H1 (cell line): ENCODE measurements around the gene SPSB1. TPM values are rescaled to one million over a fixed set of nuclear protein-coding genes. Genes with fewer than 3 reads are reported as not detected.

Source experiments
- CTCF ChIA-PET: fragments of 300-600 bp; sonication (Branson Sonifier 250); formaldehyde crosslinking; loops from one replicate; lab custom pipeline; 2021; ENCODE audit not compliant: partially characterized antibody; lab: Charles Lee
- POLR2A ChIA-PET: fragments of 300-600 bp; sonication (Branson Sonifier 250); formaldehyde crosslinking; loops from one replicate; lab custom pipeline; 2021; ENCODE audit warnings: inconsistent platforms; ENCODE audit not compliant: partially characterized antibody; lab: Charles Lee
- DNase-seq, 2 experiments: peaks; one replicate each; pipeline versions ENCODE4 v3.0.0 to v3.0.0-alpha.2; 2010 to 2022; ENCODE audit warnings: low spot score in 2 of 2, low read depth in 1 of 2, mixed read lengths in 1 of 2
- FAIRE-seq: peaks from 2 replicates; lab custom pipeline; 2011; peaks lifted over from hg19 to GRCh38; lab: Jason Lieb, UNC
- H2AFZ ChIP-seq: 2 replicates; pipeline ENCODE4 v1.8.1; 2012; ENCODE audit warnings: low read length, inconsistent platforms
- H2AK5ac ChIP-seq: 2 replicates; pipeline ENCODE4 v1.6.1; 2013; ENCODE audit warnings: low read depth, low read length
- H2BK120ac ChIP-seq: replicated peaks from 2 replicates; pipeline ENCODE3; 2013; ENCODE audit warnings: low read depth, low read length, inconsistent platforms
- H2BK12ac ChIP-seq: 2 replicates; pipeline ENCODE4 v1.6.1; 2013; ENCODE audit warnings: low read depth, low read length
- H2BK15ac ChIP-seq: 2 replicates; pipeline ENCODE4 v1.6.1; 2013; ENCODE audit warnings: low read length
- H2BK20ac ChIP-seq: 2 replicates; pipeline ENCODE4 v1.6.1; 2013; ENCODE audit warnings: low read length
- H2BK5ac ChIP-seq: 2 replicates; pipeline ENCODE4 v1.6.1; 2013; ENCODE audit warnings: low read depth, low read length
- H3K14ac ChIP-seq: 2 replicates; pipeline ENCODE4 v1.6.1; 2013; ENCODE audit warnings: inconsistent platforms; ENCODE audit not compliant: insufficient read length
- H3K18ac ChIP-seq: 2 replicates; pipeline ENCODE4 v1.6.1; 2013; ENCODE audit warnings: low read length; ENCODE audit errors: extremely low read depth
- H3K23ac ChIP-seq: 2 replicates; pipeline ENCODE4 v1.6.1; 2013; ENCODE audit warnings: inconsistent platforms; ENCODE audit not compliant: insufficient read length
- H3K23me2 ChIP-seq: 2 replicates; pipeline ENCODE4 v1.6.1; 2013; ENCODE audit warnings: low read depth, low read length
- H3K27ac ChIP-seq: 2 replicates; pipeline ENCODE4 v1.6.1; 2011; ENCODE audit warnings: low read depth, low read length, inconsistent platforms
- H3K27me3 ChIP-seq, 4 experiments: replicated peaks in 1 of 4; 1 replicate in 1 of 4; 2 replicates in 3 of 4; pipeline versions ENCODE4 v1.6.1 to v1.8.1; 2011 to 2013; ENCODE audit warnings: low read length in 3 of 4, mild to moderate bottlenecking in 3 of 4, inconsistent platforms in 2 of 4, mixed read lengths in 2 of 4, moderate library complexity in 1 of 4; ENCODE audit not compliant: control insufficient read depth in 3 of 4, insufficient read depth in 3 of 4; ENCODE audit errors: extremely low read depth in 1 of 4
- H3K36me3 ChIP-seq, 4 experiments: 2 replicates each; pipeline versions ENCODE4 v1.6.1 to v1.8.1; 2011 to 2013; ENCODE audit warnings: mild to moderate bottlenecking in 4 of 4, low read length in 3 of 4, moderate library complexity in 2 of 4, control low read depth in 1 of 4, inconsistent platforms in 1 of 4; ENCODE audit not compliant: insufficient read depth in 4 of 4, control insufficient read depth in 2 of 4
- H3K4ac ChIP-seq: replicated peaks from 2 replicates; pipeline ENCODE3; 2013; ENCODE audit warnings: low read length, low read depth, mixed read lengths, inconsistent platforms; ENCODE audit not compliant: insufficient read length
- H3K4me1 ChIP-seq, 4 experiments: replicated peaks in 1 of 4; 1 replicate in 1 of 4; 2 replicates in 3 of 4; pipeline versions ENCODE4 v1.6.1 to v1.8.1; 2011 to 2013; ENCODE audit warnings: low read length in 3 of 4, inconsistent platforms in 2 of 4, mixed read lengths in 1 of 4; ENCODE audit not compliant: insufficient read depth in 4 of 4, control insufficient read depth in 3 of 4
- H3K4me2 ChIP-seq, 2 experiments: 2 replicates each; pipeline versions ENCODE4 v1.6.1 to v1.8.1; 2011 to 2013; ENCODE audit warnings: low read depth in 2 of 2, low read length in 2 of 2, control low read depth in 1 of 2, inconsistent platforms in 1 of 2, mild to moderate bottlenecking in 1 of 2; ENCODE audit not compliant: insufficient read depth in 1 of 2
- H3K4me3 ChIP-seq, 4 experiments: fragments of 200-600, 300-600 bp in 1 of 4; sonication (generic), shearing (Covaris generic), sonication (Bioruptor Twin) in 1 of 4; 2 replicates each; pipeline versions ENCODE4 v1.5.1 to v1.8.1; 2011 to 2016; ENCODE audit warnings: low read length in 4 of 4, low read depth in 3 of 4, control low read depth in 2 of 4, inconsistent platforms in 2 of 4, mild to moderate bottlenecking in 2 of 4, mixed read lengths in 1 of 4, moderate library complexity in 1 of 4; ENCODE audit not compliant: insufficient read depth in 2 of 4; ENCODE audit errors: extremely low read depth in 1 of 4
- H3K56ac ChIP-seq: replicated peaks from 2 replicates; pipeline ENCODE3; 2013; ENCODE audit warnings: low read depth, mild to moderate bottlenecking, mixed read lengths, low read length, inconsistent platforms; ENCODE audit not compliant: insufficient read length
- H3K79me1 ChIP-seq: 2 replicates; pipeline ENCODE4 v1.6.1; 2013; ENCODE audit warnings: low read depth, low read length, control low read depth
- H3K79me2 ChIP-seq, 2 experiments: 2 replicates each; pipeline versions ENCODE4 v1.6.1 to v1.8.1; 2012 to 2013; ENCODE audit warnings: low read length in 2 of 2, mild to moderate bottlenecking in 2 of 2, inconsistent platforms in 1 of 2; ENCODE audit not compliant: insufficient read depth in 2 of 2, control insufficient read depth in 1 of 2
- H3K9ac ChIP-seq, 4 experiments: replicated peaks in 1 of 4; 1 replicate in 1 of 4; 2 replicates in 3 of 4; pipeline versions ENCODE4 v1.6.1 to v1.8.1; 2011 to 2013; ENCODE audit warnings: low read depth in 3 of 4, low read length in 3 of 4, control low read depth in 2 of 4, mild to moderate bottlenecking in 2 of 4, moderate library complexity in 2 of 4, inconsistent platforms in 1 of 4; ENCODE audit errors: extremely low read depth in 1 of 4
- H3K9me3 ChIP-seq, 2 experiments: 2 replicates each; pipeline versions ENCODE4 v1.6.1 to v1.8.1; 2012 to 2013; ENCODE audit warnings: mild to moderate bottlenecking in 2 of 2, moderate library complexity in 2 of 2, control low read depth in 1 of 2, inconsistent platforms in 1 of 2, low read depth in 1 of 2, low read length in 1 of 2, mixed read lengths in 1 of 2; ENCODE audit not compliant: insufficient read depth in 2 of 2
- H4K20me1 ChIP-seq, 2 experiments: replicated peaks in 1 of 2; 2 replicates each; pipeline versions ENCODE3 to v1.8.1; 2011 to 2013; ENCODE audit warnings: inconsistent platforms in 2 of 2, low read length in 2 of 2, mild to moderate bottlenecking in 1 of 2; ENCODE audit not compliant: insufficient read depth in 2 of 2, control insufficient read depth in 1 of 2
- H4K5ac ChIP-seq: 2 replicates; pipeline ENCODE4 v1.6.1; 2013; ENCODE audit warnings: low read length, low read depth, mixed read lengths, inconsistent platforms; ENCODE audit not compliant: insufficient read length
- H4K8ac ChIP-seq: 2 replicates; pipeline ENCODE4 v1.8.0; 2013; ENCODE audit warnings: mild to moderate bottlenecking, moderate library complexity, low read length, inconsistent platforms; ENCODE audit not compliant: insufficient read depth; ENCODE audit errors: extremely low read depth
- H4K91ac ChIP-seq: replicated peaks from 2 replicates; pipeline ENCODE3; 2013; ENCODE audit warnings: low read length, mixed read lengths, inconsistent platforms; ENCODE audit not compliant: insufficient read length
- ATF2 ChIP-seq: IDR thresholded peaks from 2 replicates; pipeline ENCODE4 v1.6.1; 2012; ENCODE audit warnings: low read length, inconsistent platforms
- BCL11A ChIP-seq, 2 experiments: IDR thresholded peaks; one replicate each; pipeline ENCODE4 v1.6.1; 2011; ENCODE audit warnings: low read depth in 2 of 2, low read length in 2 of 2, mild to moderate bottlenecking in 2 of 2
- POLR2A ChIP-seq, 2 experiments: IDR thresholded peaks; 1 replicate in 1 of 2; 2 replicates in 1 of 2; pipeline ENCODE4 v1.6.1; 2011; ENCODE audit warnings: low read depth in 2 of 2, low read length in 2 of 2, mild to moderate bottlenecking in 2 of 2; ENCODE audit errors: control extremely low read depth in 1 of 2
- RFX5 ChIP-seq: IDR thresholded peaks from 2 replicates; pipeline ENCODE4 v1.6.1; 2011; ENCODE audit warnings: low read depth, low read length, improper control_type of control experiment, borderline replicate concordance
- RXRA ChIP-seq: IDR thresholded peaks from 2 replicates; pipeline ENCODE4 v1.6.1; 2011; ENCODE audit warnings: low read depth, mild to moderate bottlenecking, low read length, moderate library complexity; ENCODE audit not compliant: insufficient read depth
- SIN3A ChIP-seq, 2 experiments: IDR thresholded peaks in 1 of 2; conservative IDR thresholded peaks in 1 of 2; 2 replicates each; pipeline ENCODE4 v1.6.1; 2011 to 2012; ENCODE audit warnings: low read length in 2 of 2, improper control_type of control experiment in 1 of 2, low read depth in 1 of 2, mild to moderate bottlenecking in 1 of 2
- TAF7 ChIP-seq: optimal IDR thresholded peaks from 2 replicates; pipeline ENCODE3; 2011; ENCODE audit warnings: low read depth, mild to moderate bottlenecking, inconsistent platforms, low read length, moderate library complexity, borderline replicate concordance
- TBP ChIP-seq: IDR thresholded peaks from 2 replicates; pipeline ENCODE4 v1.6.1; 2011; ENCODE audit warnings: low read depth, low read length, improper control_type of control experiment
- WGBS, 2 experiments: shearing (Covaris generic) in 1 of 2; methylation state at CpG; one replicate each; pipeline versions ENCODE4 v1.1.6 to v1.1.7; 2013 to 2015; ENCODE audit warnings: low lambda C conversion rate in 2 of 2, mixed read lengths in 2 of 2, inconsistent platforms in 1 of 2, low coverage in 1 of 2, missing lambda C conversion rate in 1 of 2; ENCODE audit not compliant: insufficient replicate concordance in 2 of 2, insufficient coverage in 1 of 2, insufficient read length in 1 of 2; ENCODE audit errors: extremely low coverage in 1 of 2, missing lambda C conversion rate in 1 of 2; 5-methylcytosine and 5-hydroxymethylcytosine counted together
- polyA plus RNA-seq, 7 experiments: library from polyadenylated mRNA; depleted of rRNA in 3 of 7; stranded (reverse) in 5 of 7; unstranded in 2 of 7; fragments of >200 nt in 5 of 7; fragments of 200-250 nt in 2 of 7; gene quantifications; 1 replicate in 5 of 7; 2 replicates in 1 of 7; 4 replicates in 1 of 7; pipeline versions ENCODE4 v1.2.1 to v1.2.3, GENCODE V29; 2011 to 2013; ENCODE audit warnings: missing spikeins in 2 of 7, mixed read lengths in 2 of 7
- total RNA-seq: library from RNA; stranded (reverse); fragmentation: NEBNext Ultra II Directional; extraction: Animal tissue kit (Norgen Biotek cat#: 25700); gene quantifications from 2 replicates; pipeline ENCODE4 v1.2.1, GENCODE V29; 2021

SPSB1 gene
- total and polyA plus RNA-seq, 2 of the 8 experiments (the other 6 are each of a cell fraction or from before 2014, with no cell fraction given): 5.3 to 6.4 TPM

DNA sequence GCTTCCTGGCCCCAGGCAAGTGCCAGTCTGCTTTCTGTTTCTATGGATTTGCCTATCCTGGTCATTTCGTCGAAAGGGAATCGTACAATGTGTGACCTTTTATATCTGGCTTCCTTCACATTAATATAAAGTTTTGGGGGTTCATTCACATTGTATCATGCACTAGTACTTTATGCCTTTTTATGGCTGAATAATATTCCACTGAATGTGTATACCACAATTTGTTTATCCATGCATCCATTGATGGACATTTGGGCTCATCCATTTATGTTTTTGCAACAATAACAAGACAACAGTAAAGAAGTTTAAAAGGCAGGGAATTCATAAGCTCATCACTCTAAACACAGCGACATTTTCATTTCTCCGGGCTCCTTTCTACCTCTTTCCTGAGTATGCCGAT lies 50.6 kb downstream of the SPSB1 start:
- no peak overlapping the region for H4K8ac ChIP-seq
- H3K56ac ChIP-seq: no peak overlapping the region
- H4K20me1 ChIP-seq: peaks cover 0 to 2% of the 10 kb centered on the region in 2 experiments
- TF ChIP-seq ATF2 (no peak), TAF7 (no peak), SIN3A (conservative IDR thresholded peaks at IDR 0.05 in 1 of 2, IDR thresholded peaks at IDR 0.05 in 1 of 2; ENCODE audit: low read depth in 1 of 2, low read length in 2 of 2) (no peak), BCL11A (IDR thresholded peaks at IDR 0.05; ENCODE audit: low read depth in 2 of 2, low read length in 2 of 2) (no peak), RFX5 (no peak), RXRA (no peak), POLR2A (IDR thresholded peaks at IDR 0.05; ENCODE audit: control extremely low read depth in 1 of 2, low read depth in 2 of 2, low read length in 2 of 2) (no peak), TBP (no peak)
- TF ChIP-seq, all 59 proteins: peak for 0
- Histone ChIP-seq H3K14ac (no peak overlapping the region), H3K79me2 (no peaks in the 10 kb centered on the region), H3K9ac (no peak overlapping the region), H2BK120ac (no peak overlapping the region), H3K18ac (no peak overlapping the region), H3K27me3 (no peaks in the 10 kb centered on the region; a peak in 1 of 7 replicates), H3K4me3 (no peak overlapping the region), H3K23ac (no peak overlapping the region), H3K9me3 (peaks cover 0 to 4% of the 10 kb centered on the region in 2 experiments; a peak in 1 of 4 replicates), H2BK15ac (no peak overlapping the region), H3K23me2 (no peaks in the 10 kb centered on the region), H2BK5ac (no peak overlapping the region), H2BK12ac (no peak overlapping the region), H3K4me2 (no peak overlapping the region), H2AFZ (no peak overlapping the region), H4K5ac (no peak overlapping the region), H4K91ac (no peak overlapping the region), H3K4ac (no peak overlapping the region), H2AK5ac (no peak overlapping the region), H2BK20ac (no peak overlapping the region), H3K27ac (no peak overlapping the region), H3K4me1 (peaks cover 2 to 5% (median 3%) of the 10 kb centered on the region in 4 experiments; a peak in 4 of 7 replicates), H3K79me1 (0 out of 2 replicates have a peak, but pooled peaks cover 2% of the 10 kb centered on the region), H3K36me3 (no peaks in the 10 kb centered on the region)
- WGBS, 2 experiments: 93% methylated on average over 6 of the region's 6 CpGs; no CpG with 5 or more reads in 1 of the 2 experiments
- FAIRE-seq (no peak), DNase-seq (no peak)
- ChIA-PET CTCF (interaction anchor here (1.1 kb wide), 1 partner anchor 22 kb away, joined by 3 read pairs; no protein-coding TSS in a partner anchor), POLR2A (no interaction called here)
